Midbrain (tissue), 1 donor: Measurements from ENCODE around the gene SPTB.

Experiments
- DNase-seq: peaks from one replicate; lab custom pipeline; 2025; lab: John Stamatoyannopoulos, UW

Gene SPTB

DNA sequence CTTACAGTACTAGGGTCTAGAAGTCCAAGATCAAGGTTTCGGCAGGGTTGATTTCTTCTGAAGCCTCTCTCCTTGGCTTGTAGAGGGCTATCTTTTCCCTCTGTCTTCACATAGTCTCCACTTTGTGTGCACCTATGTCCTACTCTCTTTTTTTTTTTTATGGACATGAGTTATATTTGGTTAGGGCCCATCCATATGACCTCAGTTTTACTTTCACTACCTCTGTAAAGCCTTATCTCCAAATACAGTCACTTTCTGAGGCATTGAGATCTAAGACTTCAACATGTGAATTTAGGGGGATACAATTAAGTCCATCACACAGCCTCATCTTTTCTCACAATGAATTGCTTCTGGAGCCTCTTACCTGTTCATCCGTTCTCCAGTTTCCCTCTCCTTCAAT is 5.9 kb upstream of the SPTB start:
- DNase-seq: no peak

DNA sequence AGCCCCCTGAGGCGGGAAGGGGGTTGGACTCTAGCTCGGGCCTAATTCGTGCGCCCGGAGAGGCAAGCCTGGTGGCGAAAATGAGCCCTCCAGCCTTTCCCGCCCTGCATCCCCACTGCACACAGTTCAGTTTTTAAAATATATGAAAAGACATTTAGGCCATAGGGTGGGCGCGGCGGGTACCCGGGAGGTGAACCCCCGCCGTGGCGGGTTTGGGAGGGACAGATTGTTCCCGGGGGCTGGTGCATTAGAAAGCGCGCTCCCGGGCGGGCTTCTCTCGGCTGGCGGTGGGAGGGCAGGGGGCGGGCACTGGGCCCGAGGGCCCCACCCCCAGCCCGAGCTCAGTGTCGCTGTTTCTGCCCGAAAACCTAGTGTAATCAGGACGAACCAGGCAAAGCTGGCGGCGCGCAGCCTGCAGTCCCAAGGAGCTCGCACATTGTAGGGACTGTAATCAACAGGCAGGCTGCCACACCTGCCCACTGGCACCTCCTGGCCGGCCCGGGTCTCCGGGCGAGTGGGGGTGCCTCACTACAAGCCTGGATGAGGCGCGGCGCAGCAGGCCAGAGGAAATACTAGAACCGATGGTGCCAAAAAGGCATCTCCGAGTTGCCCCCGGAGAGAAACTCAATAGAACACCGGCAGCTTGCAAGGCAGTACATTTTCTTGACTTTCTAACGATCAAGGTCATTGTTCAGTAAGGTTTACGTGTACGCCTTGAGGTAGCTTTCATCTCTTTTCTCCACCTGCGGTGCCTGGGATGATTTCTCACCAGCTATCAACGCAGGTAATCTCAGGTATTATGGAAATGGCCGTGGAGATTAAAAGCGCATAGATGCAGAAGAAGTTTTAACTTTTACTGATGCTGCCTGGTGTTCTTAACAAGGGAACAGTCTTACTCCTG is 764 bp upstream of the SPTB start:
- DNase-seq: peak; percentile 27

DNA sequence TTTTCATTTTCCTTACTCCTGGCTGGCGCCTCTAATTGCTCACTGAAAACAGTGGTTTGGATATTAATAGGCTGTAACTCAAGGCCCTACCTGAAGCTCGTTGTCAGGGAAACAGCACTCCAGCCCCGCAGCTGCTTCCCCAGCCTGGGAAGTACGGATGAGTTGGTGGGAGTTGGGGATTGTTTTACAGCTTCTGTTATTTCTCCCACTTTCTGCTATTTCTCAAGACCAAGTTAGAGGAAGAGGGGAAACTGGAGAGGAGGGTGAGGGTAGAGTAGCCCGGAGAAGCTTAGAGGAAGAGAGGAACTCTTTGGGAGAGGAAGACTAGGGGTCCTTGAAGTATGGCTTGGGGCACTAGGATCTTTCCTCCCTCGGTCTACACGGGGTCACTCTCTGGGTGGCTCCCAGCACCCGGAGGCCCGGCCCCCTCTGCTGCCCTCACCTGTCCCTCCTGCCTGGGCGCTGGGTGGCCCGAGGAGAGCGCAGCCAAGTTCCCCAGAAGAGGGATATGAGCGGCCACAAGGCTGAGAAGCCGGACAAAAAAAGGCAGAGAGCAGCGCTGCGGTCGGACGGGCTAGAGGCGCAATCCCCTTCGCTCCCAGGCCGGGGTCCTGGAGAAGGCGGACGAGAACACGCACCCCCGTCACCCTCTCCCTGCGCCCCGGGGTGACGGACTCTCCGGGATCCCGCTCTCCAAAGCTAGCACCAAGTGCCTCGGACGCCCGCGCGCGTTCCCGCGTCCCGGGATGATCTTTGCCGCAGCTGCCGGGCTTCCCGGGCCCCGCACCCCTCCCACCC is 671 bp downstream of the SPTB start:
- DNase-seq: no peak

DNA sequence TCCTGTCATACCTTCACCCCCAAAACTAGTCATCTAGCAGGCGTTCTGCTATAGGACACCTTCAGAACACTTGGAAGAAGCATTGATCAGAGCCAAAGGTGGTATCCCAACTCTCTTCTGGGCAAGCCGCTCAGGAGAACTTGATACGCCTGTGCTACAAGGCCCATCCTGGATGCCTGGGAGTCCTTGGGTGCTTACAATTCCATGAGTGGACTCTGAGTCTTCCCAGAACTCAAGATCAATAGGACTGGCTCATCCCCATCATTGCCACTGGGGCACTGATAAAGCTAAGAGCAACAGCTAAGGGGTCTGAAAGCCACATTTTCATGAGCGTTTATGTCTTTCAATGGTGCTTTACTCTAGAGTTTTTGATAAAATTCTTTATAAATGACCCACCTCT is 1.9 kb downstream of the SPTB start:
- DNase-seq: no peak

DNA sequence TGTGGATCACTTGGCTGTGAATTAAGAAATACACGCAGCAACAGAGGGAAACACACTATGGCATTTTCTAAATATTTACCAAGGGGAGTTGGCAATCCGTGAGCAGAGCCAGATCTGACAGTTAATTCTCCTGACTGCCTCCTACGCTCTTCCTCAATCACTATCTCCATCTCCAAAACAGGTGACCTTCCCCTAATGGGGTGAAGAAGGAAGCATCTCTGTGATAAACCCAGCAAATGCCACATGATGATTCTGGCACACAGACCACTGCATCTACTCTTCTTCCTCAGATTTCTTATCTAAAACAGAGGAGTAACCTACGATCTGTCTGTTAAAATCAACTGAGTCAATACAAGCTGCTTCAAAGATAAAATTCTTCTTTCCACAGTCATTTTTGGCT is 4.4 kb downstream of the SPTB start:
- DNase-seq: no peak

DNA sequence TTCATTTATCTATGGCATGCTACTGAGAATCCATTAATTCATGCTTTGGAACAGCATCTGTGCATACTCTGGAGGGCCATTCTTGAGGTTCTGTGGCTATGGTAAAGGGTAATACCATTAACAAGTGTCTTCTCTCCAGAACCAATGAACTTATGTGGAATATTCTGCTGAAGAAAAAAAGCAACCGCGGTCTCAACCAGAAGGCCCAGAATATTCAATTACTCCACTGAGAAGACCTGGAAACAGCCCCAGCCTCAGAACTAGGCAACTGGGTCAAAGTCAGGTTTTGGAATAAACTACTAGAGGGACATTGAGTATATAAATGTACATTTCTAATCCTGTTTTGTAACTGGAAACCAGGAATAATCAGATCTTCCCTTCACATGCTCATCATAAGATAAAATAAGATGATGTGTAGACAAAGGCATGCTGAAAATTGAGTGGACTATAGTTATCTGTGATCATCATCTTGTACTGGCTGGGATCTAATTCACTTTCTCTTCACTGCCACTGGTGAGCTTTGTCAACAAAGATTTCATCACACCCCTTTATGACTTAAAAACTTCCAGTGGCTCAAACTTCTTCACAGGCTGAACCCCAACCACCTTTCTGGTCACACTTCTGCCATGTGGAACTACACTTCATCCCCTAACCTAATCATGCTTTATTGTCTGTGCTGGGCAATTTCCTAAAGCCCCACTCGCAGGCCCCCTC is 6.0 kb downstream of the SPTB start:
- DNase-seq: no peak

DNA sequence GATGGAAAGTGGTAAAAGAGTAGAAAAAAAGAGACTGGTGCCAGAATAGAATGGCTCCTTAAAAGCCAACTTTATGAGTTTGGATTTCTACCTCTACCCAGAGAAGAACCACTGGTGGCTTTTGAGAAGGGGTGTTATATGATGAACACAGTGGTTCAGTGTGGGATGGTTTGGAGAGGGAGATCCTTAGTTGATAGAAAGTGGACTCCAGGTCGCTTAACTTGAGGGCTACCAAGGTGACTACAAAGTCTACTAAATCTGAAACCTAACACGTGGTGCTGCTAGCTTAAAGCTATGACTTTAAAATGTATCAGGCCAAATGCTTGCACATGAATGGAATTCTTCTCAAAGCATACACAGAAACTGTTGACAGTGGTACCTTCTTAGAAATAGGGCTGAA is 8.4 kb downstream of the SPTB start:
- no peak for DNase-seq

DNA sequence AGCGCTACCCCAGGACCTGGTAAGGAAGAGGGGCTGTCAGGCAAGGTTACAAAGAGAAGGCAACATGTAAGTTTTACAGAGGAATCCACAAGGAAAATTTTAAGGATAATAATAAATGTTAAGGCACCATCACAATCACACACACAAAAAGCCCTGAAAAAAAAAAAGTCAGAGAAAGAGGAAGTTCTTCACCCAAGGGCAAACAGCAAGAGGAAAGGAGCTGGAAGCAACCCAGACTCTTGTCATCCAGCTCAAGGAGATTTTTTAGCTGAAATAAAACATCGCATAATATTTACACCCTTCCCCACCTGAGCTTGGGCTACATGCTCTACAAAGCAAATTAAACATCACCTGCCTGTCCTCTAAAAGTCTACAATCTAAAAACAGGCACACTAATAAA is 9.5 kb downstream of the SPTB start:
- DNase-seq: no peak

DNA sequence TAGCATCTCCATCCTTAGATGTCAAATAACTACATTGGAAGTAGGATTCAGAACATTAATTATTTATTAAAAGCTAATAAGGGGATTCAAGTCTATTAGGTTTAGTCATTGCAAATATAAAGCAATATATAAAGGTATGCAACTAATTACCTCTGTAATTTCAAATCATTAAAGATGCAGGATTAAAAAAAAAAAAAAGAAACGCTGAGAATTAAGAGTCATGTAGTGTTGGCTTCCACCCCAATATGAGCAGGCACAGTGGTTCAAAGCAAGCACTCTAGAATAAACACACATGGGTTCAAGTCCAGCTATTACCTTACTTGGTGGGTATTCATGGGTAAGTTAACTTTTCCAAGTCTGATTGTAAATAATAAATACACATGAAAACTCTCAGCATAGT is 10.9 kb downstream of the SPTB start:
- DNase-seq: no peak

DNA sequence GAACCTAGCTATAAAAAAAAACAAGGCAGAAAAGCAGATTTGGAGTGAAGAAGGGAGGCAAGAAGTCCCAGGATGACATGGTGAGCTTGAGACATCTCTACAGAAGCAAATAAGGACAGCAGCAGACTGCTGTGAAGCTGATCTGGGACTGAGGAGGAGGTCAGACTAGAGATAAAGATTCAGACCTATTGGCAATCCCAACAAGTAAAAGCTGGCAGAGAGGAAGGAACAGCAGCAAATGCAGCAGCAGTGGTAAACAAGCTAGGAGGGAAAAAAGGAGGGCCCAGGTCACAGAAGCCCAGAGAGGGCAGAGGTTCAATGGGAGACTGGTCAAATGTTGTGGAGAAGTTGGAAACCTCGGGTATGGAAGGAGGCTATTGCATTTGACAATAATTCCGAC is 11.3 kb downstream of the SPTB start:
- DNase-seq: no peak

DNA sequence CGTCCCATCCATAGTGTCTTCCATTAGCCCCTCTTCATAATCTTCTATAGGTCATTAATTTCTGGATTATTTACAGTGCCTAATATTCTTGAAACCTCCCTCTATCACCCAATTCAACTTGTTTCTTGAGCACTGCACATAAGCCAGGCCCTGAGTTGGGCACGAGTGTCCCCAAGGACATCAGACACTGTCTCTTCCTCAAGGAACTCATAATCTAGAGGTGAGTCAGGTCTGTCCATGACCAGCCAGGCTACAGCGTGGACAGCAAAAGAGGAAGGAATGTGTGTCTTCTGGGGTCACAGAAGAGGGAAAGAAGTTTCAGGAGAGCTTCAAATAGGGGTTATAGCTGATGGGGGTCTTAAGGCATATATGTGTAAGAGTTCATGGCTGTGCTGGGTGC is 12.5 kb downstream of the SPTB start:
- no peak for DNase-seq

DNA sequence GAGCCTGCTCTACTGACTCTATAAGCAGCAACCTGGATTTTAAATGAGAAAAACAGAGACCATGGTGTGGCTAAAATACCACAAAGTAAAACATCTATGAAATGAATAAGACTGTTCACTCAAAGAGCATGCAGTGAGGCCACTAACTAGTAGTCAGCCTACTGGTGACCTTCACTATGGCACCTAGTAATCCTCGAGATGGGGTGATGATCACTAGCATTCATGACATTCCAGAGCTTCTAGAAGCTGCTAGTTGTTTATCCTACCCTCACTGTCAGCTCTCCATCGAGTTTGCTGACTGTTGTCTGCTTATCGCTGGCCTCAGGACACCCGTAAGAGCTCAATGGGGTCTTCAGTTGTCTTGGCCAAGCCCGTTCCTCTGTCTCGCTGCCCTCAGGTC is 13.7 kb downstream of the SPTB start:
- DNase-seq: no peak

DNA sequence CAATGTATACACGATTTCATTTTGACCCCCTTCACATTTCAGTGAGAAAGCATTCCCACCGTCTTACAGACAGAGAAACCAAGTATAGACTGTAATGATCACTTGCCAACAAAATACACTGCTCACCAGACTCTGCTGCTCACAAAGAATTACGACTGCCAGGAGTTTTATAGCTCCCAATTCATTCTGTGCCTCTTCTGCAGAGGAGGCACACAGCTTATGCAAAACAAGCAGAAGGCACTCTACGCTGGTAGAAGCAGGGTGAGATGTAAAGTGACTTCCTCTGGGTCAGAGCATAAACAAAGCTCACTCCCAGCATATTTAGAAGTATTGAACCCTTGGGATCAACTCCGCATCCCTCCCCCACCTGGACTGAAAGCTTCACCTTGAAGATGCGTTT is 14.6 kb downstream of the SPTB start:
- no peak for DNase-seq

DNA sequence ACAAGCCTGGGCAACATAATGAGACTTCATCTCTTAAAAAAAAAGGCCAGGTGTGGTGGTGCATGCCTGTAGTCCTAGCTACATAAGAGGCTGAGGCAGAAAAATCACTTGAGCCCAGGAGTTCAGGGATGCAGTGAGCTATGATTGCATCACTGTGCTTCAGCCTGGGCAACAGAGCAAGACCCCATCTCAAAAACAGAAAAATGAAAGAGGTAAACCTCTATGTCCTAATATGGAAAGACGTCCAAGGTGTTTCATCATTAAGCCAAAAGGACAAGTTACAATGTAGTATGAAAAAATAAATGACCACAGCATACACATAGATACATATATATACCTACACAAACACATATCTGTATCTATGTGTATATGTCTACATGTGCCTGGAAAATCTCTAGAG is 15.4 kb downstream of the SPTB start:
- no peak for DNase-seq

DNA sequence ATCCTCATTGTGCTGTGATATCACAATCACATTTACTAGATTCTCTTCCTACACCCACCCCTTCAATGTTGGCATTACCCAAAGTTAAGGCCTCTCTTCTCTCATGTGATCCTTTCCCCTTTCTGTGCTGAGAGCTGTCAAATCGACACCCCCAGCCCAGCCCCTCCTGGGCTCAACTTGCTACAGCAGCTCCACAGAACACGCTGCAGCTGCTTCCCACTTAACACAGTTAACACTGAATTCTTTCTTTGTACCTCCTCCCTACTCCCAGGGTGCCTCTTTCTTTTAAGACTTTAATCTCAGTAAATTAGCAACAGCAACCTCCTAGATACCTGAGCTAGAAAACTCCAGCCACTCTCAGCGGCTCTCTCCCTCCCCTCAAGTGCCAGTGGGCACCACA is 17.8 kb downstream of the SPTB start:
- no peak for DNase-seq

DNA sequence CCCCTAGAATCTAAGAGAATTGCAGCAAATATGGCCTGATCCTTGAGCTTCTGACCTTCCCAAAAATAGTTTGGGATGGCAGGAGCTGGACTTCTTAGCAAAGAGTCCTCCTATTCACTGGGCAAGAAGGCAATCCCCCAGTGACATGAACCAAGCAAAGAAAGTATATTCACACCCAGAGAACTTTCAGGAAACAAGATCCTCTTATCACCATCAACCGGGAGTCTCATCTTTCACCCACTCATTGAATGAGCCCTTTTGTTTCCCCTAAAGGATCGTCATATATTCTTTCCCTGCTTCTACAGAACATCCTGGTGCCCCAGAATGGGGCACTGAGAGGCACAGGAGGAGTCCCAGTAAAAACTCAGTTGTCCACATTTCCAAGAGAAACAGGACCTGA is 19.7 kb downstream of the SPTB start:
- no peak for DNase-seq

DNA sequence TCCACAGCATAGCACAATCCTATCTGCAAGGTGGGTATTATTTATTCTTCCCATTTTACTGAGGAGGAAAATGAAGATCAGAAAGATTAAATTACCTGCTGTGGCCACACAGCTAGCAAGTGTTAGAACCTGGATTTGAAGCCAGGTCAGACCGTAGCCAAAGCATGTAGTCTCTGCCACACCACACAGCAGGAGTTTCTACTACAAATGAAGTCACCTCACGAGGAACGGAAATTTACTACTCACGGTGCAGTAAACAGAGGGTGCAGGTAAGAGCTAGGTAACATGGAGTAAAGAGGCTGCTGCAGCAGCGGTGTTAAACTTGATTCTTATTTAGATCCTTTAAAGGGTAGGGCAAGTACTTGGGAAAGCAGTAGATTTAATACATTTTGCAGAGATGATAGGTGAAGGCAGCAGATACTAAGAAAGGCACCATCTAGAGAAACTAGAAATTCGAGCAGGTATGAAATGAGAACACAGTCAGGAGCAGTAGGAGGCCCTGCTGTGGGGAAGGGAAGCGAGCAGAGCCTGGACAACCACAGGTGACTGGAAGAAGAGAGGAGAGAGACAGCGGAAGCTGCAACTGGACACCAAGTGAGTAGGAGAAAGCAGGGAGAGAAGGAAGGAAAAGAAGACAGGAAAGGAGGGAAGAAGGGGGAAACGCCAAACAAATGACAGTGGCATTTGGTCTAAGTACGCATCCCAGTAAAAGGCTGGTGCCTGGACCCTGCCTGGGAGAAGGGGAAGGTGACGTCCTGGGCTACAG is 21.5 kb downstream of the SPTB start:
- DNase-seq: no peak

DNA sequence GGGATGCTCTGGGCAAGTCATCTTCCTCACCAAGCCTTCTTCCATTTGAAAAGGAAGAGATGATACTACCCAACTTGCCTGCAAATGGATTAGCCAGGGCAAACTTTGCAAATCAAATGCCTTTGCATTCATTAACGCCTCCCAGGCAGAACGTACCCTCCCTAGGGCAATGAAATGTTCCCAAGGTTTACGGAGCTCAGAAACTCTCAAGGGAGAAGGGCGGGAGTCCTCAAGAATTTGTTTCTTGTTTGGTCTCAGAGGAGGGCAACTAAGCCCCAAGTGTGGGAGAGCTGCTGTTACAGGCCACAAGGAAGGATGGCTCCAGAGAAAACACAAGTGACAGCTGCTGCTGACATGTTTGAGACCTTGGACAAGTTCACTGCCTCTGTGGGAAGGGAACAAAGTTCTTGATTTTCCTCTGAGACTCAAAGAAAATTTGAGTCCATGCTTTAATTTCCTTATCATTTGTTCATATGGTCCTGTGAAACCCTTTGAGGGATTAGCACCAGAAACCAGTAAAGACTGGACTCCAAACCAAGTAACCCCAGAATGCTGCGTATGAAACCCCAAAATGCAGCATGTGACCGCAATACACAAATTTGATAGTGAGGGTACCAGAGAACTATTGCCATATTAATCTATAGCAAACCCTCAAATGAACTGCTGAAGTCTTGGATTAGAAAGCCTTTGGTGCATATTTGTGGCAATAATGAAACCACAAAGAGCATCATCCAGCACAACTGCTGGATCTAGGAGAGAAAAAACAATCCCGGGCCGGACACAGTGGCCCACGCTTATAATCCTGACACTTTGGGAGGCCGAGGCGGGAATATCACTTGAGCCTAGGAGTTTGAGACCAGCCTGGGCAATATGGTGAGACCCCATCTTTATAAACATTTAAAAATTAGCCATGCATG is 22.9 kb downstream of the SPTB start:
- no peak for DNase-seq

DNA sequence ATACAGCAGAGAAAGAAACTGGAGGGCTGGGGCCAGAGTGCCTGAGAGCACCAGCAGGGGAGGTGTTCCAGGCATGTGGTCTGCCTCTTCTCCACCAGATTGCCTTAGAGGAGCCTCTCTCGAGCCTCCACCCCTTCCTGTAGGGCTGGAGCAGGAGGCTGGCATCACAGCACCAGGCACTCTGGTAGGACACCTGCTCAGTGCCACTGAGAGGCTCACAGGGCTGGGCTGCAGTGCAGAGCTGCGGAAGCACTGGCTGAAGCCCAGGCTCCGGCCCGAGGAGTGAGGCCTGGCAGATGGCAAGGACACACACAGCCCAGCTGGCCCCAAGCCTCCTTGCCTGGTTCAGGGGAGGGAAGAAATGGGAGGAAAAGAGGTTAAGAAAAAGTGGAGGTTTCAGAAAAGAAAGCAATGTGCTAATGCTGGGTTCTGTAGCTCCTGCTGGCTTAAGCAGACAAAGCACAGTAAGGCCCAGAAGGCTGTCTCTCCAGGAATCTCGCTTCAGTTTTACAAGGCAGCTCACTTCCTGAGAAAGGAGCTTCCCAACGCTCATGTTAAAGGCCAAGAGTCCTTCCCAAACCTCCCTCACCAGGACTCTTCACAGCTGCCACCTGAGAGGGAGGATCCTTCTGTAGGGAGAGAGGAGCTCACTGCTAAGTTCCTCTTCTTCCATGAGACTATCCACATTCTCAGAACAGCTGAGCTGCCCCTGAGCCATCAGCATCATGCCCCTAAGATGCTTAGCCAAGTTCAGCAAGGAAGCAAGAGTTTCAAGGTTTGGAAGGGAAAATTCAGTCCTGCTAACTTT is 23.8 kb downstream of the SPTB start:
- no peak for DNase-seq
